NCI-H2227 treated with DMSO at 0.1 percent for 48 hours (cell line): Measurements from ENCODE around the gene DMC1.
"Not testable (repeated sequence)": the region's sequence is repeated elsewhere in the genome, so short reads cannot be mapped to it uniquely, and the experiment has no call there.

Source experiments
- DNase-seq: peaks from one replicate; lab custom pipeline; 2025; lab: John Stamatoyannopoulos, UW

Gene DMC1

GRCh38 chr22:38501797-38502672, 67.9 kb downstream of the DMC1 start:
- no peak for DNase-seq

GRCh38 chr22:38497869-38498268, 72.1 kb downstream of the DMC1 start:
- DNase-seq, result no peak

- DNase-seq, result no peak
Observed at GRCh38 chr22:38494939-38495338, 75.0 kb downstream of the DMC1 start.

GRCh38 chr22:38494498-38494897, 75.5 kb downstream of the DMC1 start:
- no peak for DNase-seq

GRCh38 chr22:38491707-38492348, 78.2 kb downstream of the DMC1 start:
- no peak for DNase-seq

GRCh38 chr22:38490915-38491314, 79.1 kb downstream of the DMC1 start:
- DNase-seq, result no peak

- DNase-seq, result no peak
Observed at GRCh38 chr22:38490475-38490874, 79.5 kb downstream of the DMC1 start.

- peak; percentile 71 for DNase-seq
Observed at GRCh38 chr22:38489561-38490145, 80.3 kb downstream of the DMC1 start.

- no peak for DNase-seq
Observed at GRCh38 chr22:38489142-38489541, 80.8 kb downstream of the DMC1 start.

- DNase-seq, result no peak
Observed at GRCh38 chr22:38487946-38488345, 82.0 kb downstream of the DMC1 start.

GRCh38 chr22:38485783-38486182, 84.2 kb downstream of the DMC1 start:
- DNase-seq, result no peak

- no peak for DNase-seq
Observed at GRCh38 chr22:38484244-38484643, 85.7 kb downstream of the DMC1 start.

- DNase-seq, result no peak
Observed at GRCh38 chr22:38482662-38483308, 87.2 kb downstream of the DMC1 start.

- no peak for DNase-seq
Observed at GRCh38 chr22:38481871-38482332, 88.1 kb downstream of the DMC1 start.

- no peak for DNase-seq
Observed at GRCh38 chr22:38481162-38481870, 88.7 kb downstream of the DMC1 start.

GRCh38 chr22:38479096-38479837, 90.7 kb downstream of the DMC1 start:
- DNase-seq, result no peak

GRCh38 chr22:38477585-38477984, 92.4 kb downstream of the DMC1 start:
- DNase-seq, result no peak

- no peak for DNase-seq
Observed at GRCh38 chr22:38474003-38474607, 95.9 kb downstream of the DMC1 start.

- no peak for DNase-seq
Observed at GRCh38 chr22:38471237-38471636, 98.7 kb downstream of the DMC1 start.

GRCh38 chr22:38470179-38470578, 99.8 kb downstream of the DMC1 start:
- DNase-seq, result not testable (repeated sequence)
